Panc1 (cell line): Measurements from ENCODE around the gene JPH2. TPM values are rescaled to one million over a fixed set of nuclear protein-coding genes. Genes with fewer than 3 reads are reported as not detected.

Experiments used
- ATAC-seq: fragments of 200-7000 bp; cut with Tn5 transposase; 2 replicates; pipeline ENCODE4 v1.9.1; 2020; ENCODE audit warnings: mild to moderate bottlenecking, moderate library complexity
- BruUV-seq: library from RNA; stranded (reverse); fragments of 400-500 nt; replicated peaks from 2 replicates; lab custom pipeline; 2021; lab: Mats Ljungman, UMichigan
- CTCF ChIA-PET: fragments of 300-600 bp; sonication (Branson Sonifier 250); formaldehyde crosslinking; loops from one replicate; lab custom pipeline; 2022; ENCODE audit warnings: antibody characterized with exemption; lab: Charles Lee
- POLR2A ChIA-PET: fragments of 300-600 bp; sonication (Branson Sonifier 250); formaldehyde crosslinking; loops from one replicate; lab custom pipeline; 2022; ENCODE audit warnings: antibody characterized with exemption; lab: Charles Lee
- DNase-seq: peaks from one replicate; pipeline ENCODE4 v3.0.0-alpha.2; 2010; ENCODE audit warnings: low read depth, low spot score
- H3K27ac ChIP-seq: 2 replicates; pipeline ENCODE4 v1.5.1; 2011; ENCODE audit warnings: mild to moderate bottlenecking, low read length, inconsistent platforms
- H3K27me3 ChIP-seq: fragments of 200-500 bp; sonication (Bioruptor generic); 2 replicates; pipeline ENCODE4 v1.6.0; 2014; ENCODE audit warnings: low read length, inconsistent platforms; ENCODE audit not compliant: control insufficient read depth, insufficient read depth
- H3K36me3 ChIP-seq: fragments of 200-500 bp; sonication (Bioruptor generic); 2 replicates; pipeline ENCODE4 v1.5.1; 2014; ENCODE audit warnings: inconsistent platforms, mild to moderate bottlenecking, low read length, moderate library complexity; ENCODE audit not compliant: control insufficient read depth, insufficient read depth
- H3K4me1 ChIP-seq: 2 replicates; pipeline ENCODE4 v1.5.1; 2011; ENCODE audit warnings: inconsistent platforms, mild to moderate bottlenecking, low read length, moderate library complexity; ENCODE audit not compliant: control insufficient read depth, insufficient read depth
- H3K4me3 ChIP-seq, 2 experiments: 2 replicates each; pipeline ENCODE4 v1.5.1; 2011 to 2012; ENCODE audit warnings: low read depth in 2 of 2, low read length in 2 of 2, mild to moderate bottlenecking in 2 of 2, inconsistent platforms in 1 of 2, moderate library complexity in 1 of 2
- H3K9me3 ChIP-seq: fragments of 200-500 bp; sonication (Bioruptor generic); 2 replicates; pipeline ENCODE4 v1.5.1; 2014; ENCODE audit warnings: low read depth, mild to moderate bottlenecking, inconsistent platforms, low read length, moderate library complexity; ENCODE audit not compliant: control insufficient read depth, insufficient read depth
- CTCF ChIP-seq: fragments of 450-650 bp; IDR thresholded peaks from 2 replicates; pipeline ENCODE4 v1.5.1; 2017; ENCODE audit warnings: mild to moderate bottlenecking
- POLR2AphosphoS5 ChIP-seq: IDR thresholded peaks from 2 replicates; pipeline ENCODE4 v1.6.1; 2012; ENCODE audit warnings: mild to moderate bottlenecking, low read depth, low read length, moderate library complexity
- REST ChIP-seq, 2 experiments: IDR thresholded peaks; 2 replicates each; pipeline ENCODE4 v1.6.1; 2011 to 2012; ENCODE audit warnings: low read depth in 2 of 2, control low read depth in 1 of 2, low read length in 1 of 2, mild to moderate bottlenecking in 1 of 2, moderate library complexity in 1 of 2; ENCODE audit not compliant: insufficient read depth in 1 of 2
- SIN3A ChIP-seq: IDR thresholded peaks from 2 replicates; pipeline ENCODE4 v1.6.1; 2012; ENCODE audit warnings: low read depth, mild to moderate bottlenecking, low read length, moderate library complexity, borderline replicate concordance; ENCODE audit not compliant: insufficient read depth
- TCF7L2 ChIP-seq: IDR thresholded peaks from 2 replicates; pipeline ENCODE4 v1.6.1; 2011; ENCODE audit warnings: mild to moderate bottlenecking, low read depth, low read length, inconsistent platforms
- in situ Hi-C: cut with HindIII; loops from 2 replicates; pipeline ENCODE4 v1.10.0; 2016; ENCODE audit warnings: low sequenced_read_pairs, low pct_unique_long_range_greater_than_20kb
- intact Hi-C: fragments of 100-400 bp; cut with micrococcal nuclease; formaldehyde crosslinking; loops from one replicate; pipeline ENCODE4 v1.10.0; 2022; ENCODE audit not compliant: unreplicated experiment
- total RNA-seq: library from RNA; stranded (reverse); gene quantifications from one replicate; pipeline ENCODE4 v1.2.1, GENCODE V29; 2021; ENCODE audit not compliant: unreplicated experiment

The JPH2 gene
- total RNA-seq, 1 experiment from 2014 or later, result 0.49 TPM

GRCh38 chr20:44123874-44124535 is 63.0 kb downstream of the JPH2 start:
- CTCF ChIA-PET, result interaction anchor here (1.1 kb wide), 1 partner anchor 66 kb away, joined by 3 read pairs; no protein-coding TSS in a partner anchor
- Histone ChIP-seq H3K27me3 (no peaks in the 10 kb centered on the region), H3K27ac (no peak overlapping the region), H3K36me3 (no peaks in the 10 kb centered on the region), H3K4me3 (no peak overlapping the region), H3K4me1 (no peaks in the 10 kb centered on the region), H3K9me3 (no peaks in the 10 kb centered on the region)
- ATAC-seq (no peak), DNase-seq (no peak)
- intact Hi-C loops, result no loop called here
- in situ Hi-C loops, result no loop called here
- no peak for TF ChIP-seq CTCF
- TF ChIP-seq REST (IDR thresholded peaks at IDR 0.05; ENCODE audit: insufficient read depth in 1 of 2, low read depth in 2 of 2, low read length in 1 of 2), result no peak
- TF ChIP-seq TCF7L2, result no peak
- POLR2A ChIA-PET, result no interaction called here
- no TSS peak for BruUV-seq

- in situ Hi-C loops (no loop called here), intact Hi-C loops (no loop called here)
- POLR2A ChIA-PET, result no interaction called here
- no peaks in the 10 kb centered on the region for H3K4me1 ChIP-seq
- CTCF ChIA-PET, result interaction anchor here (0.7 to 1.1 kb wide), 2 partner anchors 67 to 72 kb away, joined by 3 read pairs; no protein-coding TSS in a partner anchor
- DNase-seq (no peak), ATAC-seq (peak; percentile 51; the same call in 1 of the 2 replicates)
- H3K4me3 ChIP-seq, result no peak overlapping the region
- H3K27ac ChIP-seq, result no peak overlapping the region
- no peaks in the 10 kb centered on the region for H3K9me3 ChIP-seq
- no peaks in the 10 kb centered on the region for H3K36me3 ChIP-seq
- no TSS peak for BruUV-seq
- TF ChIP-seq POLR2AphosphoS5 (no peak), TCF7L2 (no peak)
- no peaks in the 10 kb centered on the region for H3K27me3 ChIP-seq
These were observed 63.7 kb downstream of the JPH2 start for GRCh38 chr20:44123251-44123650.

GRCh38 chr20:44120676-44121425 is 66.1 kb downstream of the JPH2 start:
- intact Hi-C loops (no loop called here), in situ Hi-C loops (no loop called here)
- no peak for DNase-seq
- ChIA-PET CTCF (interaction anchor here (1.7 kb wide), 1 partner anchor 69 kb away, joined by 3 read pairs; no protein-coding TSS in a partner anchor), POLR2A (no interaction called here)
- BruUV-seq, result no TSS peak
- no peak for ATAC-seq
- Histone ChIP-seq H3K27ac (no peak overlapping the region), H3K27me3 (no peaks in the 10 kb centered on the region), H3K36me3 (no peaks in the 10 kb centered on the region), H3K9me3 (no peaks in the 10 kb centered on the region), H3K4me1 (no peaks in the 10 kb centered on the region), H3K4me3 (no peak overlapping the region)
- no peak for TF ChIP-seq TCF7L2
- no peak for TF ChIP-seq POLR2AphosphoS5
- TF ChIP-seq CTCF, result no peak
- no peak for TF ChIP-seq REST (IDR thresholded peaks at IDR 0.05; ENCODE audit: insufficient read depth in 1 of 2, low read depth in 2 of 2, low read length in 1 of 2)
- no peak for TF ChIP-seq SIN3A
